GM18951 (cell line): Measurements from ENCODE around the gene HTD2.

Experiments
- POLR2A ChIP-seq: IDR thresholded peaks from 4 replicates; pipeline ENCODE4 v1.6.1; 2011; ENCODE audit warnings: mild to moderate bottlenecking; ENCODE audit not compliant: insufficient read length, insufficient read depth; ENCODE audit errors: extremely low read depth
- in situ Hi-C: fragments of 300-500 bp; cut with MboI; formaldehyde crosslinking; loops from one replicate; pipeline ENCODE4 v1.12.0; 2022; ENCODE audit warnings: low sequenced_read_pairs, mixed read lengths, inconsistent platforms; ENCODE audit not compliant: unreplicated experiment

Gene HTD2

DNA sequence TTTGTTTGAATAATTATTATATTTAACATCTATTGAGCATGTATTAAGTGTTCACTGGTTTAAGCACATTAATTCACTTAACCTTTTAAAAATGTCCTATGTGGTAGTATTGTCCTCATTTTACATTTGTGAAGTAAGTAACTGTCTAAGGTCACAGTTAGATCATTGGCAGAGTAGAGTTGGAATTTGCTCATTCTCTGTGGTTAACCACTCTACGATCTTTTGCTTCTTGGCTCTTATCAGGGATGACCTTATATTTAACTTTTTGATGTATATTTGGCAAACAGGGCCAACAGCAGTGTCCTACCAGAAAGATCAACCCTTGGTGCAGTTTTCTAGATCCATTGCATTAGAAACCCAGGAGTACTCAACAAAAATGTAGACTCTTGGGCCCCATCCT lies 60.4 kb downstream of the HTD2 start:
- no peak for TF ChIP-seq POLR2A
- in situ Hi-C loops: no loop called here

DNA sequence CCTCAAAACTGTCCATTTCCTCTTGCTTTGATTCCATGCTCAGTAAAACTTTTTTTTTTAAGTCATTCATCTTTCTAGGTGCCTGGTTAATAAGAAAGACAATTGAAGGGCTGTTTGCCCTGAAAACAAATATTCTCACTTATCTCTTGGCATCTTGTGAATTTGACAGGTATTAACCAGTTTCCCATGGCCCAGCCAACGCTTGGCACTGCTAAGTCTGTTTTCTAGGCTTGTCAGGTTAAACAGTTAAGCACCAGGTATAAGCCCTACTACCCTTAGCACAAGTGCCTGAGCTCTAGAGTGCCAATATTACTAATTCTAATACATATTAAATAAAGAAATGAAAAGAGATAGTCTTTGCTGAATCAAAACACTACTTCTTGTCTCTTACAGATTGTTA lies 62.7 kb downstream of the HTD2 start:
- no peak for TF ChIP-seq POLR2A
- in situ Hi-C loops: no loop called here
